ENCODE data around the gene ZNF614.
"Not testable (repeated sequence)": the region's sequence is repeated elsewhere in the genome, so short reads cannot be mapped to it uniquely, and the experiment has no call there.

Gene ZNF614

DNA sequence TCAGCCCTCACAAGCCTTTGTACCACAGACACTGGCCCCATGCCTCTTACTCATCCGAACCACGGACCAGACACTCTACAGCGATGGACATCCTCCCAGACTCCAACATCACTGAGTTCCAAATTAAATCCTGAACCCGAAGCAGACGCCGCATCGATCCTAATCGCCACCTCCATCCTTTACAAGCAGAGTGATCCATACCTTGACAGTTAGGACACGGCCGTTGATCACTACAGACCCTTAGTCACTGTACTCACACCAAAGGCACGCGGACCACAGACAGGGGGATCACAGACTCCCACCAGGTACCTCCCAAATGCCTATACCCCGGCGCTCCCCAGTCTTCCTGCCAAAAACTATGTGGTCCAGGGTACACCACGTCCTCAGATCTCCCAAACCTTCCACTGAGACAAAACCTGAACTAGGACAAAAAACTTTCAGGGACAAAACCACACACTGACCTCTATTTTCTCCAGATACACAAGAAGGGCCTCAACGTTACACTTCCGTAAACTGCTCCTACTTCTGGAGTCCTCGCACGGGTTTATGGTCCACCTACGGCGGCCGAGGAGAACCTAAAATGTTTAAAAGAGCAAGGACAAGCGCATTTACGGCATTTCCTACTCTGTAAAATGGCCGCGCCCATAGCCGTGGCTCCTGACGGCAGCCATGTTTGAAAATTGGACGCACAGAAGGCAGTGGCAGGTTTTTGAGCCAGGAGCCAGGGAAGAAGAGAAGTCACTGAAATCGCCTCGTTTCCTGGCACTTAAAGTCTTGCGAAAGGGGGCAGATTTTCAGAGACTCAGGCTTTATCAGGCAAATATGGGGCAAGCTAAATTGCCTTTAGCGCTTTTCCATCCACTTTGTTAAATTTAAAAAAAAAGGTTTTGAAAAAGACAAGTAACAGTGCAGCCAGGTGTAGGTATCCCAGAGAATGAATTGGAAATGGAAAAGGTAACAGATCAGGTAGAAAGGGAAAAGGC lies 41.6 kb downstream of the ZNF614 start, which contains the start of gene ZNF350:
ZNF350 (minus strand) TSS at position 532 of the 983 bp plus-strand sequence. CDS start 12,480 bp downstream, outside the sequence.
- peak; percentile 89 for DNase-seq

DNA sequence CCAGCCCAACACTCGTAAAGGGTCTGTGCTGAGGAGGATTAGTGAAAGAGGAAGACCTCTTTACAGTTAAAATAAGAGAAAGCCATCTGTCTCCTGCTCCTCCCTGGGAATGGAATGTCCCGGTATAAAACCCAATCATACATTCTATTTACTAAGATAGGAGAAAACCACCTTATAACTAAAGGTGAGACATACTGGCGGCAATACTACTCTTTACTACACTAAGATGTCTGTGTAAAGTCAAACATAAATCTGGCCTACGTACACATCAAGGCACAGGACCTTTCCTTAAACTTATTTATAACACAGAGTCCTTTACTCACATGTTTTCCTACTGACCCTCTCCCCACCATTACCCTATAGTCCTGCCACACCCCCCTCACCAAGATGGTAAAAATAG lies 44.8 kb downstream of the ZNF614 start:
- no peak for DNase-seq

DNA sequence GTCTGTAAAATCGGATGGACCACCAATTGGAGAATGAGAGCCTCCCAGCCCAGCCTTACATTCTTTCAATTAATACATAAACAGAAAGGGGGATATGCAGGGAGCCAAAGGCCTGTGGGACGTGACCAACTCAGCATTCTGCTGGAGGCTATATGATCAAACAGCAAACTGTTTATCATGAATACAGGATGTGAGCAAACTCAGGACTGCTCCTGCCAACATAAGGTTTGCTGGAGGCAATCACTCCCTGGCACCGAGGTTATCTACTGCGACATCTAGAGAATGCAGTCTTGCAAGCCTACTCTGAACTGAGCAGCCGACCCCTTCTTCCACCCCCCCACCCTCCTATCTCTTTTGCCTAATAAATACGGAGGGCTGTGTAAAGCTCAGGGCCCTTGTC lies 47.3 kb downstream of the ZNF614 start:
- DNase-seq = not testable (repeated sequence)

DNA sequence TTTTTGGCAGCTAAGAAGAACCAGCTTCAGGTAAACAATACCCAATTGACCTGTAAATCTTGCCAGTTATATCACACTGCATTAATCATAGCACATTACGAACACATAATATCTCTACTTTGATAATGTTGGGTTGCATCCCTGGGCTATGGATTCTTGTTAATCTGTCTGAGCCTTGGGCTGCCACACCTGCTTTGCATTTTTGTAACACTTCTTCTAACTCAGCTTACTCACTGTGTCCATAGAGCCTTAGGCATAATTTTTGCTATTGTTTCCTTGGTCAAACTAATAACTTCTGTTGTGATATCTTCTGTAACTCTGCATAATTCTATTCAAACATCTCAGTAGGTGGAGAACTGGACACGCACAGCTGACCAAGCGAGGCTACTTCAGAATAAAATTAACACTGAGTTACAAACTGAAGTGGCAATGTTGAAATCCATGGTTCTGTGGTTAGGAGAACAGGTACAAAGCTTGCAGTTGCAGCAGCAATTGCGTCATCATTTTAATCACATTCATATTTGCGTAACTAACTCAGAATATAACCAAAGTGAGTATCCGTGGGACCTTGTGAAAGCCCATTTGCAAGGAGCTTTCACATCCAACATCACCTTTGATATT lies 48.0 kb downstream of the ZNF614 start:
- no peak for DNase-seq

DNA sequence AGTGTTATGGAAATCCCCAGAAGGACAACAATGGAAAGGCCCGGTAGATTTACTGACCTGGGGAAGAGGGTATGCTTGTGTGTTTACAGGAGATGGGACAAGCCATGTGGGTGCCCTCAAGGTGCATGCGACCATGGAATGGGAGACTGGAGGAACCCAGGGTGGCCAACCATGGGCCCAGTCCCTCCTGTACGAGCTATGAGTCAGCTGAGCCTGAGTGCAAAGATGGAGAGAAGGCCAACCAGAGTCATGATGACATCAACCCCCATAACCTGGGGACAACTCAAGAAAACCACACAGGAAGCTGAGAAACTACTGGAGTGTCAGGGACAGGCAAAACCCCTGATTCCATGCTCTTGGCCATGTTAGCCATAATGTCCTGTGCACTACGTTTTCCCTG lies 49.3 kb downstream of the ZNF614 start:
- no peak for DNase-seq

DNA sequence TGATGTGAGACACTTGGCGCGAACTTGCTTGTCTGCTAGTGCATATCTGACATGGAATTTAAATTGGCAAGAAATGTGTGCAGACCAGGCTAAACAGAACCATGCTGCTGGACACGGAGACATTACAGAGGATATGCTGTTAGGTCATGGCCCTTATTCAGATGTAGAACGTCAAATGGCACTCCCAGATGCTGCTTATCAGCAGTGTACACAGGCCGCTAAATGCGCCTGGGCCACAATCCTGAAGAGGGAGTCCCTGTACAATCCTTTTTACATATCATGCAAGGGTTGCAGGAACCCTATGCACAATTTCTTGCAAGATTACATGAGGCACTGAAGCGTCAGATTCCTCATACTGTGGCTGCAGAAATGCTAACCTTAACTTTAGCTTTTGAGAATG lies 50.8 kb downstream of the ZNF614 start:
- DNase-seq = no peak

DNA sequence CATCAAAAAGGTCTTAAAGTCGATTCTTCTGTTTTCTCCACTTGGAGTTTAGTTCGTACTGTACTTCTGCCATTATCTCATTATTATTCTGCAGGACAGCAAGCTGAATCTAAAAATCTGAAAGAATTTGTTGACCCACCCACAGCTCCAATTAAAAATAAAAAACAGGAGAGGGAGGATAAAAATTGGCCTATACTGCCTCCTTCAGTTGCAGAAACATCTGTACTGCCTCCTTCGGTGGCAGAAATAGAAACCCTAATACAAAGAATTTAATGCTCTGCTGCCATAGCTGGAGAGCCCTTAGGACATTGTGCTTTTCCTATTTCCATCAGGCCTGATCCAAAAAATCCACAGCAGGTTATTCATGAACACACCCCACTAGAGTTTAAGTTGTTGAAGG lies 51.3 kb downstream of the ZNF614 start:
- DNase-seq = no peak

DNA sequence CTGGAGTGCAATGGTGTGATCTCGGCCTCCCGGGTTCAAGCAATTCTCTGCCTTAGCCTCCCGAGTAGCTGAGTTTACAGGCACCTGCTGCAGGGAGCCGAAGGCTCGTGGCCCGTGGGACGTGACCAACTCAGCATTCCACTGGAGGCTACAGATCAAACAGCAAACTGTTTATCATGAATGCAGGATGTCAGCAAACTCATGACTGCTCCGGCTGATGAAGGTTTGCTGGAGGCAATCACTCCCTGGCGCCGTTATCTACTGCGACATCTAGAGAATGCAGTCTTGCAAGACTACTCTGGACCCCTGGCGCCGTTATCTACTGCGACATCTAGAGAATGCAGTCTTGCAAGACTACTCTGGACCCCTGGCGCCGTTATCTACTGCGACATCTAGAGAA lies 52.4 kb downstream of the ZNF614 start:
- not testable (repeated sequence) for DNase-seq

DNA sequence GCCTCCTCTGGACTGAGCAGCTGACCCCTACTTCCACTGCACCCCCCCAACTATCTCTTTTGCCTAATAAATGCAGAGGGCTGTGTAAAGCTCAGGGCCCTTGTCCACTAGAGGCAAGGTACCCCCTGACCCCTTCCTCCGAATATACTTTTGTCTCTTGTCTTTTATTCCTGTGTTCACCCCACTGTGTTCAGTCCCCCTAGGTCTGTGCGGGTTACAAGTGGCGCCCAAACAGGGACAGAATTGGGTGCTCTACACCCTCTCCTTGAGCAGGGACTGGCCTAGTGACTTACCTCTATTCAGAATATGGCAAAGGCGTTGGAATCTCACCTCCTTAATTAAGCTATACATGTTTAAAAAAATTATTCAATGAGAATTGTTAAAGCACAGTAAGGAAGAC lies 56.6 kb downstream of the ZNF614 start:
- DNase-seq = peak; percentile 27

DNA sequence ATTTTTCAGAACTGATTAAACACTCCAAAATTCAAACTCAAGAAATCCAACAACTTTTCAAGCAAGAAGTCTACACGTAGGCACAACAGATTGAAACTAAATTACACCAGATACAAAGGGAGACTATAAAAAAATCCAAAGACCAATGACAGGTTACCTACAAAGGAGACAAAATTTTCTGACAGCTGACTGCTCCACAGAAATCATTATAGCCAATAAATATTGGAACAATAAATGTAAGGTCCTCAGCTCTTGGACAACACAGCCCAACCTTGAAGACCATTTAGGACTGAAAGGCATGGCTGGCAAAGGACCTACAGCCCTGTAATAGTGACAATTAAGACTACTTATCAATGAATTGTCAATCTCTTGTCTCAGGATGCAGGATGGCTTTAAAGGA lies 57.5 kb downstream of the ZNF614 start:
- no peak for DNase-seq

DNA sequence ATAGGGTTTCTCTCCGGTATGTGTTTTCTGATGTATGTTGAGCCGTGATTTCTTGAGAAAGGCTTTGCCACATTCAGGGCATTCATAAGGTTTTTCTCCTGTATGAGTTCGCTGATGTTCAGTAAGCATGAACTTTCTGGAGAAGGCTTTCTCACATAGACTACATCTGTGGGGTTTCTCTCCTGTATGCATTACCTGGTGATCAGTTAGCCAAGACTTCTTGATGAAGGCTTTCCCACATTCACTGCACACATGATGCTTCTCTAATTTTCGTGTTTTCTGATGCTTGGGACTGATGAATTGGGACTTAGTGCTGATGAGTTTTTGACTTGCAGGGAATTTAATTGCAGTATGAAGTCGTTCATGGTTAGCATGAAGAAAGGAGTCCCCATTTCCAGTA lies 62.6 kb downstream of the ZNF614 start:
- no peak for DNase-seq

Measured in CD4-positive, alpha-beta T cell treated with Interleukin-17A for 4 hours (primary cell).